Measurements from ENCODE around the gene ZNF77.
"Not testable (repeated sequence)": the region's sequence is repeated elsewhere in the genome, so short reads cannot be mapped to it uniquely, and the experiment has no call there.

ZNF77 gene

DNA sequence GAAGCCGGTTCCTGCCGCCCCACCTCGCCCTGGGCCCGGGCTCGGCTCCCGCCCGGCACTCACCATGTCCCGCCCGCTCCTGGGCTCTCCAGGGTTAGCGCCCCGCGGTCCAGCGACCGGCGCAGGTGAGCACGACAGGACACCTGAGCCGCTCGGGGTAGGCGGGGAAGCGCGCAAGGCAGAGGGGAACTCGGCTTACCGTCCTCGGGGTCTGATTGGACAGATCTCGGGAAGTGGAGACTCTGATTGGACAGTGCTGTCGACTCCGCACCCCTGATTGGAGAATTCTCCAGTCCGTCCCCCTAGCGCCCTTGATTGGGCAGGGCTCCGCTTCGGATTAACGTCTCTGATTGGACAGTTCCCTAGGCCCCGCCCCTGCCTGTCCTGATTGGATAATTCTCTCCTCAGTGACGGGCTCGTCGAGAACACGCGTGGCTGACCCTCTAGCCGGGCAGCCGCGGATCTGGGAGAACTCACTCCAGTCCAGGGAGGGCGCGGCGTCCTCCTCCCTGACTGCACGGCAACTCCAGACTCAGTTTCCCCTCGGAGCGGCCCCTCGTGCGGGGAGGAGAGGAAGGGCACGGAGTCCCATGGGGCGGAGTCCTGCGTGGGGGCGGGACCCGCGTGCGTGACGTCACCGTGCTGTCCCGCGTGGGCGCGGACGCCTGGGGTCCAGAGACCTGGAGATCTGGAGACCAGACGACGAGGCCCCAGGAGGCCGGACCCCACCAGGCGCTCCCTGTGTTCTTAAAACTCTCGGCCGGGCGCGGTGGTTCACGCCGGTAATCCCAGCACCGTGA lies at the start of gene ZNF77:
ZNF77 (minus strand) TSS at position 197 of the 800 bp plus-strand sequence; CDS start at position 66, 131 bp downstream.
- TF ChIP-seq LEF1 (IDR thresholded peaks at IDR 0.05; ENCODE audit: borderline replicate concordance) (peak; percentile 77), BHLHE40 (IDR thresholded peaks at IDR 0.05; ENCODE audit: borderline replicate concordance) (no peak), NFRKB (IDR thresholded peaks at IDR 0.05) (no peak), ARNT (IDR thresholded peaks at IDR 0.05) (no peak), TARDBP (IDR thresholded peaks at IDR 0.05) (peak; percentile 100), ELF4 (IDR thresholded peaks at IDR 0.05) (no peak), CTBP1 (IDR thresholded peaks at IDR 0.05; ENCODE audit: borderline replicate concordance) (peak; percentile 49; the same call in 1 of the 2 replicates), SP1 (IDR thresholded peaks at IDR 0.05) (no peak), FOXM1 (IDR thresholded peaks at IDR 0.05; ENCODE audit: borderline replicate concordance) (no peak), FOXK2 (IDR thresholded peaks at IDR 0.05) (no peak), FOXA1 (IDR thresholded peaks at IDR 0.05) (no peak), L3MBTL2 (conservative IDR thresholded peaks at IDR 0.05) (peak; percentile 93), SUZ12 (IDR thresholded peaks at IDR 0.05) (no peak), HDGF (IDR thresholded peaks at IDR 0.05; ENCODE audit: borderline replicate concordance) (no peak), ZNF384 (IDR thresholded peaks at IDR 0.05) (no peak)
- TF ChIP-seq, protein P1, sequence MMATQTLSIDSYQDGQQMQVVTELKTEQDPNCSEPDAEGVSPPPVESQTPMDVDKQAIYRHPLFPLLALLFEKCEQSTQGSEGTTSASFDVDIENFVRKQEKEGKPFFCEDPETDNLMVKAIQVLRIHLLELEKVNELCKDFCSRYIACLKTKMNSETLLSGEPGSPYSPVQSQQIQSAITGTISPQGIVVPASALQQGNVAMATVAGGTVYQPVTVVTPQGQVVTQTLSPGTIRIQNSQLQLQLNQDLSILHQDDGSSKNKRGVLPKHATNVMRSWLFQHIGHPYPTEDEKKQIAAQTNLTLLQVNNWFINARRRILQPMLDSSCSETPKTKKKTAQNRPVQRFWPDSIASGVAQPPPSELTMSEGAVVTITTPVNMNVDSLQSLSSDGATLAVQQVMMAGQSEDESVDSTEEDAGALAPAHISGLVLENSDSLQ (IDR thresholded peaks at IDR 0.05), result peak; percentile 99
- DNase-seq (ENCODE audit: extremely low spot score), result peak; percentile 99
- POLR2A ChIA-PET, result no interaction called here
- CTCF ChIA-PET, result no interaction called here

DNA sequence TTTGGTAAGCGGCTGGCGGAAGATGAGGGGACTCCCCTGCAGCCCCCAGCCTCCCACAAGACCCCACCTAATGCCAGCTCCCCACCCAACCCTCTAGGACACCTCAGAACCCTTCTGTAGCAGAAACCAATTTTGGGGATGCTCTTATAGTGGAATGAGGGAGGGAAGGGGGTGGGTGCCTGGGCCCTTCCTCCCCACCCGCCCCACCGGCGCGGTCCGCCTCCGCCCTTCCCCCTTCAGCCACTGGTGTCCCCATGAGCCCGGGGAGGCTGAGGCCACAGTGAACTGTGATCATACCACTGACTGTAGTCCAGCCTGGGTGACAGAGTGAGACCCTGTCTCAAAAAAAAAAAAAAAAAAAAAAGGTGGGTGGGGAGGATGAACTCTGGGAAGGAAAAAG lies 48.8 kb upstream of the ZNF77 start:
- ChIA-PET CTCF (no interaction called here), POLR2A (no interaction called here)
- no peak for DNase-seq (ENCODE audit: extremely low spot score)
- TF ChIP-seq ELF4 (IDR thresholded peaks at IDR 0.05) (no peak), NFRKB (IDR thresholded peaks at IDR 0.05) (no peak), TARDBP (IDR thresholded peaks at IDR 0.05) (no peak), BHLHE40 (IDR thresholded peaks at IDR 0.05; ENCODE audit: borderline replicate concordance) (no peak), ZNF384 (IDR thresholded peaks at IDR 0.05) (no peak), SUZ12 (IDR thresholded peaks at IDR 0.05) (no peak)

DNA sequence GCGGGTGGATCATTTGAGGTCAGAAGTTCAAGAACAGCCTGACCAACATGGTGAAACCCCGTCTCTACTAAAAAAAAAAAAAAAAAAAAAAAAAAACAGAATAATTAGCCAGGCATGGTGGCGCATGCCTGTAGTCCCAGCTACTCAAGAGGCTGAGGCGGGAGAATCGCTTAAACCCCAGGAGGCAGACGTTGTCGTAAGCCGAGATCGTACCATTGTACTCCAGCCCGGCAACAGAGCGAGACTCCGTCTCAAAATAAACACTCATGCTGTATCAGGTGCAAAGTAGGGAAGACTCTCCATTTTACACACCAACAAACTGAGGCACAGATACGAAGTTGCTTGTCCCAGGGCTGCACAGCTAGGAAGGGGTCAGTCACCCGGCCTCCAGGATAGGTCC lies 48.2 kb upstream of the ZNF77 start:
- CTCF ChIA-PET, result no interaction called here
- no peak for TF ChIP-seq FOXK2 (IDR thresholded peaks at IDR 0.05)
- POLR2A ChIA-PET, result no interaction called here

DNA sequence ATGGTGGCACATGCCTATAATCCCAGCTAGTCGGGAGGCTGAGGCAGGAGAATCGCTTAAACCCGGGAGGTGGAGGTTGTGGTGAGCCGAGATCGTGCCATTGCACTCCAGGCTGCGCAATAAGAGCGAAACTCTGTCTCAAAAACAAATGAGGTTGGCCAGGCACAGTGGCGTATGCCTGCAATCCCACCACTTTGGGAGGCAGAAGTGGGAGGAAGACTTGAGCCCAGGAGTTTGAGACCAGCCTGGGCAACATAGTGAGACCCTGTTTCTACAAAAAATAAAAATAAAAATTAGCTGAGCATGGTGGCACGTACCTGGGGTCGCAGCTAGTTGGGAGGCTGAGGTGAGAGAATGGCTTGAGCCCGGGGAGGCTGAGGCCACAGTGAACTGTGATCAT lies 47.6 kb upstream of the ZNF77 start:
- CTCF ChIA-PET; DNase-seq (ENCODE audit: extremely low spot score); POLR2A ChIA-PET: not testable (repeated sequence)

More for the DNA sequence above, 48.2 kb upstream of the ZNF77 start:
- no peak for DNase-seq (ENCODE audit: extremely low spot score)

DNA sequence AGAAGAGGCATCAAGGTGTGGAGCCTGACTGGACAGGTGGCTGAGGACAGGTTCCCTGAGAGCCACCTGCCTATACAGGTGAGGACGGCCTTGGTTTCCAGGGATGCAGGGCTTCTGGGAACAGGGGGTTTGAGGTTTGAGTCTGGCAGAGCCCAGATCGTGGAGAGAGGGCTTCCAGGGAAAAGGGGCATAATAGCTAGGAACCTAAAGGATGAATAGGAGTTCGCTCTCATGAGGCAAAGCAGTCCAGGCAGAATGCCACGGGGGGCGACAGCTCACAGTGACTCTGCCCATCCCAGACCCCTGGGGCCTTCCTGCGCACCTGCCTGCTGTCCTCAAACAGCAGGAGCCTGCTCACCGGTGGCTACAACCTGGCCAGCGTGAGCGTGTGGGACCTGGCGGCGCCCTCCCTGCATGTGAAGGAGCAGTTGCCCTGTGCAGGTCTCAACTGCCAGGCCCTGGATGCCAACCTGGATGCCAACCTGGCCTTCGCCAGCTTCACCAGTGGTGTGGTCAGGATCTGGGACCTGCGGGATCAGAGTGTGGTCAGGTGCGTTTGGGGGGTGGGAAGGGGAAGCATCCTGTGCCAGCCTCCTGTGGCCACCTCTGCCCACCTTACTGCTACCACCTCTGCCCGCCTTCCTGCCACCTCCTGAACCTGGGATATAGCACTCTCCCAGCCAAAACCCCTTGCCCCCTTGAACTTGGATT lies 44.6 kb upstream of the ZNF77 start:
- no peak for TF ChIP-seq BHLHE40 (IDR thresholded peaks at IDR 0.05; ENCODE audit: borderline replicate concordance)
- CTCF ChIA-PET, result no interaction called here

DNA sequence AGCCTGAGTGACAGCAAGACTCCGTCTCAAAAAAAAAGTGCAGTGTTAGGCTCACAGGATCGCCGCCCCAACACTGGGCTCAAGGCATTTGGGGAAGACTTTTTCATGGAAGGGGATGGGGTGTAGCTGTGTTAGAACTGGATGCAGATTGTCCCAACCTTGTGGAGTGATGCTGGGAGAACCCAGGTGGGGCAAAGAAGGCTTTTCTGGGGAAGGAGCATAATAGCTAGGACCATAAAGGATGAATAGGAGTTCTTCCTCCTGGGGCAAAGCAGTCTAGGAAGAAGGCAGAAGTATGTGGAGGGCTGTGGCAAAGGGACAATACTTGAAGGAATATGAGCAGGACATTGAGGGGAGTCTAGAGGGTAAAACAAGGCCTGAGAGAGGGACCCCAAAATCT lies 43.8 kb upstream of the ZNF77 start:
- ChIA-PET CTCF (no interaction called here), POLR2A (interaction anchor here (0.6 kb wide), 1 partner anchor 57 kb away, joined by 3 read pairs; no protein-coding TSS in a partner anchor)

More for the DNA sequence above, 44.6 kb upstream of the ZNF77 start:
- POLR2A ChIA-PET, result no interaction called here
- DNase-seq (ENCODE audit: extremely low spot score), result no peak

DNA sequence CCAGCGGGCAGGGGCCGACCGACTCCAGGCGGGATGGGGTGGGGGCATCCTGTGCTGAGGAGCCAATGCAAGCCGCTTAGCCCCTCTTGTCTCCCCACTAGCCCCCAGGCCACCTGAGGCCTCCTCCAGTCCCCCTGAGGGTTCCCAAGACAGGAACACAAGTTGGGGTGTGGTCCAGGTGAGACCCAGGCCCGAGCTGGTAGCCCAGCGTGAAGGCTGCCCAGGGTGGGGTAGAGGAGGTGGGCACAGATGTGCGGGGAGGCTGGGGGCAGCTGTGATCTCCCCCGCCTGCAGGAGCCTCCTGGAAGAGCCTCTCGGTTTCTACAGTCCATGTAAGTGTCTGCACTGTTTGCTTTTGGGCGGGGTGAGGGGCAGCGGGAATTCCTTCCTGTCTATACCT lies 43.0 kb upstream of the ZNF77 start:
- TF ChIP-seq ZNF384 (IDR thresholded peaks at IDR 0.05) (no peak), BHLHE40 (IDR thresholded peaks at IDR 0.05; ENCODE audit: borderline replicate concordance) (no peak), SUZ12 (IDR thresholded peaks at IDR 0.05) (no peak), CTBP1 (IDR thresholded peaks at IDR 0.05; ENCODE audit: borderline replicate concordance) (no peak), ELF4 (IDR thresholded peaks at IDR 0.05) (no peak), FOXA1 (IDR thresholded peaks at IDR 0.05) (no peak), FOXM1 (IDR thresholded peaks at IDR 0.05; ENCODE audit: borderline replicate concordance) (no peak), TARDBP (IDR thresholded peaks at IDR 0.05) (no peak), FOXK2 (IDR thresholded peaks at IDR 0.05) (no peak), SP1 (IDR thresholded peaks at IDR 0.05) (no peak), L3MBTL2 (conservative IDR thresholded peaks at IDR 0.05) (no peak), ARNT (IDR thresholded peaks at IDR 0.05) (no peak), HDGF (IDR thresholded peaks at IDR 0.05; ENCODE audit: borderline replicate concordance) (no peak), LEF1 (IDR thresholded peaks at IDR 0.05; ENCODE audit: borderline replicate concordance) (no peak)
- TF ChIP-seq, protein P1 (IDR thresholded peaks at IDR 0.05), result no peak
- ChIA-PET CTCF (no interaction called here), POLR2A (interaction anchor here (0.9 kb wide), 2 partner anchors 37 to 104 kb away, joined by 3 read pairs; no protein-coding TSS in a partner anchor)

More for the DNA sequence above, 43.8 kb upstream of the ZNF77 start:
- DNase-seq (ENCODE audit: extremely low spot score), result no peak
- TF ChIP-seq BHLHE40 (IDR thresholded peaks at IDR 0.05; ENCODE audit: borderline replicate concordance) (no peak), LEF1 (IDR thresholded peaks at IDR 0.05; ENCODE audit: borderline replicate concordance) (no peak), ELF4 (IDR thresholded peaks at IDR 0.05) (no peak), ARNT (IDR thresholded peaks at IDR 0.05) (no peak), NFRKB (IDR thresholded peaks at IDR 0.05) (no peak)

More for the DNA sequence above, 43.0 kb upstream of the ZNF77 start:
- no peak for DNase-seq (ENCODE audit: extremely low spot score)
